Heart left ventricle (tissue), 13 donors: Measurements from ENCODE around the gene FAM193B.

ENCODE experiments used
- CTCF ChIP-seq, 12 donors: fragments of 200-600 bp; sonication (generic) in 4 of 12; IDR thresholded peaks; one replicate each; pipeline versions ENCODE4 v1.5.0 to v1.8.0; 2018 to 2022; ENCODE audit warnings: antibody characterized with exemption in 12 of 12, mild to moderate bottlenecking in 5 of 12
- POLR2A ChIP-seq, 2 donors: fragments of 450-650 bp; IDR thresholded peaks; one replicate each; pipeline ENCODE4 v1.6.1; 2017; ENCODE audit warnings: antibody characterized with exemption in 2 of 2, mild to moderate bottlenecking in 2 of 2, moderate library complexity in 2 of 2
- donor health status: ischemic (EF 13 %, LVEDD 7.1; RV severe dilation, severe dysfunction).
- donor health status: DM: no; HTN: yes; CAD: no.
- donor health status: DM: no; HTN: no; CAD: no.
- donor health status: ischemic (EF 25% LVEDD 6.9; RV normal size, moderate dysfunction).
- donor health status: ischemic (EF 25% LVEDD 5.7; RV mildly dilated, moderate dysfunction).
- donor health status: ischemic (EF 35%, LVEDD 5.7; RV mildly dilated, moderate dysfunction).
- donor health status: nonischemic (EF 11% LVEDD 7.7; RV severe dilation, severe dysfunction).
- donor health status: DM: yes; HTN: yes; CAD: no.
- donor health status: PGD.
- donor health status: ischemic (EF 29% LVEDD 5.4; RV normal size, mild dysfunction).
- donor health status: nonischemic (EF 23%, LVEDD 6.1; RV moderate dilation, normal function).

DNA sequence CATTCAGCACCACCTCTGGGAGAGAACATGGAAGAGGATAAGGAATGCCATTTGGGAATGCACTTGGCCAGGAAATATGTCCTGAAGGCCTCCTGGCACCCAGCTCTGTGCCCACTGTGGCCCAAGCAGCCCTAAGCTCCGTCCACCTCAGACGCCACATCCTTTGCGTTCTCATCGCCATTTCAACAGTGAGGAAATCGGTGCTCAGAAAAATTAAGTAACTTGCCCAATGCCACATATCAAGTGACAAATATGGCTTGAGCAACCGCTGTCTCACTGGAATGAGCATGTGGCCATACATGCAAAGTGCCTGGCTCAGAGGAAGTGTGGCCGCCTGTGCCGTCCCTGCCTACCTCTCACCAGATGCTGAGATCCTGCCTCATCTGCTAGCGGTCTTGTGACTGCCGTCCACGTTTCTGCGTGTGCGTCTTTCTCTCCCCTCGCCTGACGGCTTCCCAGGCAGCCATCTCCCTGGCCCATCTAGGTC lies 43.8 kb downstream of the FAM193B start:
- TF ChIP-seq CTCF (IDR thresholded peaks at IDR 0.05) = no peak
- no peak for TF ChIP-seq POLR2A (IDR thresholded peaks at IDR 0.05)
